Mesendoderm (in vitro differentiated cells): Measurements from ENCODE around the gene DDX42.

Source experiments
- DNase-seq: peaks from one replicate; pipeline ENCODE4 v3.0.0; 2013
- H2AK5ac ChIP-seq: 2 replicates; pipeline ENCODE4 v1.6.1; 2013; ENCODE audit warnings: low read length, inconsistent platforms
- H2BK120ac ChIP-seq: 2 replicates; pipeline ENCODE4 v1.6.1; 2013; ENCODE audit warnings: low read depth, mild to moderate bottlenecking, low read length, moderate library complexity, mixed read lengths
- H2BK15ac ChIP-seq: replicated peaks from 2 replicates; pipeline ENCODE4 v1.6.1; 2013; ENCODE audit warnings: low read depth, mild to moderate bottlenecking, moderate library complexity
- H2BK5ac ChIP-seq: 2 replicates; pipeline ENCODE4 v1.6.1; 2013; ENCODE audit warnings: low read length, inconsistent platforms
- H3K18ac ChIP-seq: 2 replicates; pipeline ENCODE4 v1.6.1; 2013; ENCODE audit warnings: mild to moderate bottlenecking, low read length, mixed read lengths
- H3K23ac ChIP-seq: one replicate; pipeline ENCODE4 v1.6.1; 2013; ENCODE audit warnings: low read length
- H3K27ac ChIP-seq: 2 replicates; pipeline ENCODE4 v1.5.1; 2013; ENCODE audit warnings: low read depth, mild to moderate bottlenecking, inconsistent platforms, low read length, moderate library complexity
- H3K27me3 ChIP-seq: 2 replicates; pipeline ENCODE4 v1.6.1; 2013; ENCODE audit warnings: low read length, control low read depth, mild to moderate bottlenecking, inconsistent platforms; ENCODE audit not compliant: insufficient read depth, poor library complexity
- H3K36me3 ChIP-seq: 2 replicates; pipeline ENCODE4 v1.6.1; 2013; ENCODE audit warnings: low read length, inconsistent platforms; ENCODE audit not compliant: control insufficient read depth, insufficient read depth
- H3K4ac ChIP-seq: one replicate; pipeline ENCODE4 v1.6.1; 2013; ENCODE audit warnings: low read depth, mild to moderate bottlenecking, low read length, moderate library complexity
- H3K4me1 ChIP-seq: 2 replicates; pipeline ENCODE4 v1.6.1; 2013; ENCODE audit warnings: low read depth, low read length, inconsistent platforms; ENCODE audit not compliant: control insufficient read depth
- H3K4me2 ChIP-seq: 2 replicates; pipeline ENCODE4 v1.6.1; 2013; ENCODE audit warnings: low read length
- H3K4me3 ChIP-seq: 2 replicates; pipeline ENCODE4 v1.5.1; 2013; ENCODE audit warnings: mild to moderate bottlenecking, low read length
- H3K56ac ChIP-seq: one replicate; pipeline ENCODE4 v1.6.1; 2013; ENCODE audit warnings: low read length
- H3K79me1 ChIP-seq: 2 replicates; pipeline ENCODE4 v1.6.1; 2013; ENCODE audit warnings: low read length, inconsistent platforms
- H3K79me2 ChIP-seq: 2 replicates; pipeline ENCODE4 v1.6.1; 2013; ENCODE audit warnings: mild to moderate bottlenecking, low read length; ENCODE audit not compliant: control insufficient read depth, insufficient read depth
- H3K9ac ChIP-seq: 2 replicates; pipeline ENCODE4 v1.6.1; 2013; ENCODE audit warnings: low read length, inconsistent platforms
- H4K5ac ChIP-seq: one replicate; pipeline ENCODE4 v1.6.1; 2013; ENCODE audit warnings: low read length
- H4K8ac ChIP-seq: one replicate; pipeline ENCODE4 v1.6.1; 2013; ENCODE audit warnings: low read depth, mild to moderate bottlenecking, control low read depth, low read length, moderate library complexity
- WGBS: extraction: QIAGEN DNeasy Blood & Tissue Kit; methylation state at CpG from one replicate; pipeline ENCODE4 v1.1.7; 2013; ENCODE audit warnings: low lambda C conversion rate, missing lambda C conversion rate; ENCODE audit not compliant: insufficient coverage; ENCODE audit errors: extremely low coverage; 5-methylcytosine and 5-hydroxymethylcytosine counted together

DDX42 gene

GRCh38 chr17:63837480-63837879 is 63.5 kb downstream of the DDX42 start:
- Histone ChIP-seq H2BK5ac (no peak overlapping the region), H3K27me3 (no peaks in the 10 kb centered on the region), H3K36me3 (peaks cover 8% of the 10 kb centered on the region), H3K4me3 (no peak overlapping the region), H3K56ac (no peak overlapping the region), H3K23ac (no peak overlapping the region), H2BK15ac (no peak overlapping the region), H3K79me2 (peaks cover 36% of the 10 kb centered on the region), H2BK120ac (no peak overlapping the region), H3K27ac (no peak overlapping the region), H3K79me1 (peaks cover 26% of the 10 kb centered on the region), H3K4me1 (peaks cover 10% of the 10 kb centered on the region), H3K4me2 (no peak overlapping the region), H2AK5ac (no peak overlapping the region), H3K18ac (no peak overlapping the region), H4K5ac (no peak overlapping the region), H4K8ac (no peak overlapping the region), H3K9ac (no peak overlapping the region), H3K4ac (no peak overlapping the region)
- no peak for DNase-seq
- WGBS, result no CpG with 5 or more reads among the region's 12 CpGs

- H3K4ac ChIP-seq, result no peak overlapping the region
- no peak overlapping the region for H3K9ac ChIP-seq
- no CpG with 5 or more reads among the region's 5 CpGs for WGBS
- H2BK5ac ChIP-seq, result no peak overlapping the region
- peaks cover 10% of the 10 kb centered on the region for H3K4me1 ChIP-seq
- peaks cover 26% of the 10 kb centered on the region for H3K79me1 ChIP-seq
- H3K27me3 ChIP-seq, result no peaks in the 10 kb centered on the region
- no peak overlapping the region for H3K4me2 ChIP-seq
- no peak overlapping the region for H3K4me3 ChIP-seq
- H2AK5ac ChIP-seq, result no peak overlapping the region
- H3K27ac ChIP-seq, result no peak overlapping the region
- H3K23ac ChIP-seq, result peak overlapping the region; percentile 9
- DNase-seq, result no peak
- no peak overlapping the region for H4K8ac ChIP-seq
- peaks cover 8% of the 10 kb centered on the region for H3K36me3 ChIP-seq
- peak overlapping the region; percentile 25 for H3K56ac ChIP-seq
- H4K5ac ChIP-seq, result no peak overlapping the region
- no peak overlapping the region for H3K18ac ChIP-seq
- no peak overlapping the region for H2BK15ac ChIP-seq
- no peak overlapping the region for H2BK120ac ChIP-seq
- peaks cover 36% of the 10 kb centered on the region for H3K79me2 ChIP-seq
Observed at GRCh38 chr17:63837962-63838600, 64.1 kb downstream of the DDX42 start.

- no CpG with 5 or more reads among the region's 7 CpGs for WGBS
Observed at GRCh38 chr17:63838631-63839171, 64.7 kb downstream of the DDX42 start.

GRCh38 chr17:63840591-63841349 is 66.8 kb downstream of the DDX42 start:
- H3K4me3 ChIP-seq, result no peak overlapping the region
- H2AK5ac ChIP-seq, result no peak overlapping the region
- H3K18ac ChIP-seq, result no peak overlapping the region
- peak overlapping the region; percentile 90 for H3K4me2 ChIP-seq
- H2BK5ac ChIP-seq, result no peak overlapping the region
- H3K56ac ChIP-seq, result peak overlapping the region; percentile 93
- H3K23ac ChIP-seq, result no peak overlapping the region
- no peak overlapping the region for H4K8ac ChIP-seq
- DNase-seq, result no peak
- peaks cover 10% of the 10 kb centered on the region for H3K4me1 ChIP-seq
- no CpG with 5 or more reads among the region's 4 CpGs for WGBS
- H3K27ac ChIP-seq, result no peak overlapping the region
- no peak overlapping the region for H2BK15ac ChIP-seq
- H4K5ac ChIP-seq, result no peak overlapping the region
- H3K79me1 ChIP-seq, result peaks cover 26% of the 10 kb centered on the region
- peak overlapping the region; percentile 96 for H3K9ac ChIP-seq
- H2BK120ac ChIP-seq, result no peak overlapping the region
- H3K27me3 ChIP-seq, result no peaks in the 10 kb centered on the region
- peaks cover 36% of the 10 kb centered on the region for H3K79me2 ChIP-seq
- H3K4ac ChIP-seq, result no peak overlapping the region
- no peaks in the 10 kb centered on the region for H3K36me3 ChIP-seq

More at GRCh38 chr17:63838631-63839171, 64.7 kb downstream of the DDX42 start:
- Histone ChIP-seq H3K4ac (no peak overlapping the region), H2BK5ac (no peak overlapping the region), H3K79me1 (peaks cover 26% of the 10 kb centered on the region), H2AK5ac (no peak overlapping the region), H3K56ac (peak overlapping the region; percentile 6), H2BK15ac (no peak overlapping the region), H3K18ac (no peak overlapping the region), H3K4me3 (no peak overlapping the region), H3K79me2 (peaks cover 36% of the 10 kb centered on the region), H3K36me3 (peaks cover 4% of the 10 kb centered on the region), H4K8ac (no peak overlapping the region), H2BK120ac (no peak overlapping the region), H3K4me2 (no peak overlapping the region), H3K4me1 (peaks cover 10% of the 10 kb centered on the region), H3K27ac (no peak overlapping the region), H3K23ac (no peak overlapping the region), H3K9ac (no peak overlapping the region), H4K5ac (no peak overlapping the region), H3K27me3 (no peaks in the 10 kb centered on the region)
- DNase-seq, result peak; percentile 35

GRCh38 chr17:63841350-63842172 is 67.6 kb downstream of the DDX42 start:
- H3K79me2 ChIP-seq, result peaks cover 36% of the 10 kb centered on the region
- H3K4me2 ChIP-seq, result peak overlapping the region; percentile 90
- peaks cover 10% of the 10 kb centered on the region for H3K4me1 ChIP-seq
- peak overlapping the region; percentile 96 for H3K9ac ChIP-seq
- H3K4me3 ChIP-seq, result peak overlapping the region; percentile 93
- no peak overlapping the region for H4K5ac ChIP-seq
- peak overlapping the region; percentile 66 for H3K23ac ChIP-seq
- peak overlapping the region; percentile 93 for H3K56ac ChIP-seq
- H2BK120ac ChIP-seq, result no peak overlapping the region
- no peak overlapping the region for H2BK15ac ChIP-seq
- WGBS, result no CpG with 5 or more reads among the region's 26 CpGs
- H3K36me3 ChIP-seq, result no peaks in the 10 kb centered on the region
- no peak overlapping the region for H2BK5ac ChIP-seq
- peak overlapping the region; percentile 98 for H3K18ac ChIP-seq
- H3K79me1 ChIP-seq, result peaks cover 26% of the 10 kb centered on the region
- H3K27me3 ChIP-seq, result no peaks in the 10 kb centered on the region
- no peak overlapping the region for H3K4ac ChIP-seq
- H3K27ac ChIP-seq, result peak overlapping the region; percentile 94
- no peak overlapping the region for H4K8ac ChIP-seq
- peak; percentile 55 for DNase-seq
- no peak overlapping the region for H2AK5ac ChIP-seq
